Measurements from ENCODE around the gene MYMX. TPM values are rescaled to one million over a fixed set of nuclear protein-coding genes. Genes with fewer than 3 reads are reported as not detected.

MYMX gene
- total RNA-seq, 3 donors from 2014 or later: 0.39 TPM; not detected in 2

- no peak for DNase-seq
- Histone ChIP-seq H3K36me3 (ENCODE audit: low read depth) (peaks cover 26% of the 10 kb centered on the region), H3K4me1 (ENCODE audit: low read depth) (peaks cover 15% of the 10 kb centered on the region), H3K9me3 (no peaks in the 10 kb centered on the region), H3K4me3 (no peak overlapping the region)
- TF ChIP-seq, protein P1, sequence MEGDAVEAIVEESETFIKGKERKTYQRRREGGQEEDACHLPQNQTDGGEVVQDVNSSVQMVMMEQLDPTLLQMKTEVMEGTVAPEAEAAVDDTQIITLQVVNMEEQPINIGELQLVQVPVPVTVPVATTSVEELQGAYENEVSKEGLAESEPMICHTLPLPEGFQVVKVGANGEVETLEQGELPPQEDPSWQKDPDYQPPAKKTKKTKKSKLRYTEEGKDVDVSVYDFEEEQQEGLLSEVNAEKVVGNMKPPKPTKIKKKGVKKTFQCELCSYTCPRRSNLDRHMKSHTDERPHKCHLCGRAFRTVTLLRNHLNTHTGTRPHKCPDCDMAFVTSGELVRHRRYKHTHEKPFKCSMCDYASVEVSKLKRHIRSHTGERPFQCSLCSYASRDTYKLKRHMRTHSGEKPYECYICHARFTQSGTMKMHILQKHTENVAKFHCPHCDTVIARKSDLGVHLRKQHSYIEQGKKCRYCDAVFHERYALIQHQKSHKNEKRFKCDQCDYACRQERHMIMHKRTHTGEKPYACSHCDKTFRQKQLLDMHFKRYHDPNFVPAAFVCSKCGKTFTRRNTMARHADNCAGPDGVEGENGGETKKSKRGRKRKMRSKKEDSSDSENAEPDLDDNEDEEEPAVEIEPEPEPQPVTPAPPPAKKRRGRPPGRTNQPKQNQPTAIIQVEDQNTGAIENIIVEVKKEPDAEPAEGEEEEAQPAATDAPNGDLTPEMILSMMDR (IDR thresholded peaks at IDR 0.05): no peak
- ATAC-seq: no peak
- intact Hi-C loops (cut with DNase I, micrococcal nuclease): no loop called here
Observed at GRCh38 chr6:44250718-44251123, 34.0 kb downstream of the MYMX start.

GRCh38 chr6:44251576-44252524, 35.1 kb downstream of the MYMX start:
- TF ChIP-seq, protein P1 (IDR thresholded peaks at IDR 0.05): no peak
- intact Hi-C loops (cut with DNase I, micrococcal nuclease): no loop called here
- H3K4me3 ChIP-seq: no peak overlapping the region
- no peak for ATAC-seq
- peaks cover 26% of the 10 kb centered on the region for H3K4me1 ChIP-seq (ENCODE audit: low read depth)
- peaks cover 26% of the 10 kb centered on the region for H3K36me3 ChIP-seq (ENCODE audit: low read depth)
- no peaks in the 10 kb centered on the region for H3K9me3 ChIP-seq
- DNase-seq: no peak

GRCh38 chr6:44253307-44254101, 36.8 kb downstream of the MYMX start:
- no peaks in the 10 kb centered on the region for H3K9me3 ChIP-seq
- DNase-seq (peak in 1 of 3 donors; percentile 76), ATAC-seq (no peak)
- intact Hi-C loops (cut with DNase I, micrococcal nuclease): no loop called here
- H3K36me3 ChIP-seq (ENCODE audit: low read depth): peaks cover 26% of the 10 kb centered on the region
- H3K4me3 ChIP-seq: no peak overlapping the region
- peaks cover 26% of the 10 kb centered on the region for H3K4me1 ChIP-seq (ENCODE audit: low read depth)
- TF ChIP-seq, protein P1 (IDR thresholded peaks at IDR 0.05): no peak

- intact Hi-C loops (cut with DNase I, micrococcal nuclease): no loop called here
- DNase-seq: no peak
- TF ChIP-seq, protein P1 (IDR thresholded peaks at IDR 0.05): no peak
- ATAC-seq: no peak
- Histone ChIP-seq H3K9me3 (no peaks in the 10 kb centered on the region), H3K36me3 (ENCODE audit: low read depth) (peaks cover 26% of the 10 kb centered on the region), H3K4me3 (no peak overlapping the region), H3K4me1 (ENCODE audit: low read depth) (peaks cover 18% of the 10 kb centered on the region)
Observed at GRCh38 chr6:44254191-44255104, 37.7 kb downstream of the MYMX start.

Measured in mucosa of descending colon (tissue), 3 donors.